ENCODE data around the gene TMBIM6. TPM values are rescaled to one million over a fixed set of nuclear protein-coding genes. Genes with fewer than 3 reads are reported as not detected.

Gene TMBIM6
- polyA plus RNA-seq, 2 of the 4 experiments (the other 2 are of a cell fraction), result 331 to 1,255 TPM

- FAIRE-seq, result no peak
- Histone ChIP-seq H3K4me1 (0 out of 3 replicates have a peak, but pooled peaks cover 4% of the 10 kb centered on the region), H3K27ac (no peak overlapping the region), H3K9me3 (no peaks in the 10 kb centered on the region), H3K4me3 (no peak overlapping the region), H3K4me2 (no peak overlapping the region)
- 84% methylated on average over 8 of the region's 8 CpGs for WGBS (ENCODE audit: missing lambda C conversion rate)
- no peak for ATAC-seq
- no peak for TF ChIP-seq HOXA7 (CRISPR knock-in tag; IDR thresholded peaks at IDR 0.05)
- no peak for TF ChIP-seq FOXS1 (CRISPR knock-in tag; IDR thresholded peaks at IDR 0.05)
- no peak for TF ChIP-seq MAFK (IDR thresholded peaks at IDR 0.05; ENCODE audit: partially characterized antibody)
- no peak for TF ChIP-seq KDM5A (IDR thresholded peaks at IDR 0.05)
- ChIA-PET POLR2A (no interaction called here), CTCF (interaction anchor here (0.9 to 1.5 kb wide), 3 partner anchors 50 to 84 kb away, joined by 3 to 8 read pairs (median 3); partner anchors contain the start of gene PRPF40B)
- DNase-seq (ENCODE audit: low read depth in 1 of 2, low spot score in 1 of 2), result peak in 1 of 2 experiments; percentile 16
Measured at GRCh38 chr12:49693931-49694444, 47.4 kb upstream of the TMBIM6 start.

GRCh38 chr12:49696723-49697122 lies 44.6 kb upstream of the TMBIM6 start:
- DNase-seq (ENCODE audit: low read depth in 1 of 2, low spot score in 1 of 2) (no peak), ATAC-seq (no peak), FAIRE-seq (no peak)
- ChIA-PET POLR2A (no interaction called here), CTCF (interaction anchor here (1.2 to 3.1 kb wide), 4 partner anchors 9 to 59 kb away, joined by 3 to 10 read pairs (median 6); no protein-coding TSS in a partner anchor)
- no peak overlapping the region for H3K4me3 ChIP-seq
- TF ChIP-seq EHMT2 (IDR thresholded peaks at IDR 0.05; ENCODE audit: low read depth) (no peak), ZNF302 (CRISPR knock-in tag; IDR thresholded peaks at IDR 0.05) (no peak)
- no peak overlapping the region for H3K4me2 ChIP-seq
- H3K9me3 ChIP-seq, result no peaks in the 10 kb centered on the region
- H3K27ac ChIP-seq, result no peak overlapping the region
- 0 out of 3 replicates have a peak, but pooled peaks cover 4% of the 10 kb centered on the region for H3K4me1 ChIP-seq

- Histone ChIP-seq H3K4me1 (0 out of 3 replicates have a peak, but pooled peaks cover 4% of the 10 kb centered on the region), H3K4me2 (no peak overlapping the region), H3K27ac (no peak overlapping the region), H3K9me3 (no peaks in the 10 kb centered on the region), H3K4me3 (no peak overlapping the region)
- WGBS (ENCODE audit: missing lambda C conversion rate), result 47% methylated on average over 4 of the region's 4 CpGs
- DNase-seq (ENCODE audit: low read depth in 1 of 2, low spot score in 1 of 2) (no peak), FAIRE-seq (no peak), ATAC-seq (no peak)
- TF ChIP-seq EHMT2 (IDR thresholded peaks at IDR 0.05; ENCODE audit: low read depth) (no peak), GATA3 (IDR thresholded peaks at IDR 0.05; ENCODE audit: borderline replicate concordance) (no peak), USF2 (IDR thresholded peaks at IDR 0.05) (no peak), PBX3 (IDR thresholded peaks at IDR 0.05) (no peak), RAD21 (conservative IDR thresholded peaks at IDR 0.05 in 1 of 2, IDR thresholded peaks at IDR 0.05 in 1 of 2) (no peak), ZNF302 (CRISPR knock-in tag; IDR thresholded peaks at IDR 0.05) (no peak), REST (IDR thresholded peaks at IDR 0.05) (no peak), MYC (IDR thresholded peaks at IDR 0.05; ENCODE audit: borderline replicate concordance, low read length) (no peak), JUNB (IDR thresholded peaks at IDR 0.05) (no peak), MAX (IDR thresholded peaks at IDR 0.05) (no peak), NPAS2 (CRISPR knock-in tag; IDR thresholded peaks at IDR 0.05; ENCODE audit: borderline replicate concordance) (no peak), CHD2 (IDR thresholded peaks at IDR 0.05; ENCODE audit: low read length, partially characterized antibody) (no peak), KDM1A (IDR thresholded peaks at IDR 0.05; ENCODE audit: low read depth) (no peak), E2F6 (IDR thresholded peaks at IDR 0.05; ENCODE audit: borderline replicate concordance, low read depth) (no peak), MAFK (IDR thresholded peaks at IDR 0.05; ENCODE audit: partially characterized antibody) (no peak), HOXB5 (CRISPR knock-in tag; IDR thresholded peaks at IDR 0.05) (no peak), HOXB13 (CRISPR knock-in tag; IDR thresholded peaks at IDR 0.05; ENCODE audit: low read depth) (no peak), FOSL2 (IDR thresholded peaks at IDR 0.05) (no peak), FOSL2 (CRISPR knock-in tag; IDR thresholded peaks at IDR 0.05) (no peak), ZC3H11A (IDR thresholded peaks at IDR 0.05) (no peak)
- CTCF ChIA-PET, result interaction anchor here (1.5 to 3.1 kb wide), 2 partner anchors 11 to 18 kb away, joined by 7 to 10 read pairs; no protein-coding TSS in a partner anchor
- POLR2A ChIA-PET, result interaction anchor here (1.9 kb wide), 1 partner anchor 44 kb away, joined by 5 read pairs; the partner anchor contains the start of gene TMBIM6
Measured at GRCh38 chr12:49697808-49698207, 43.5 kb upstream of the TMBIM6 start.

Measured in A549 (cell line).